ENCODE data around the gene MACROD2.

GRCh38 chr20:14996883-14997672, 1001.8 kb downstream of the MACROD2 start:
- no peak for TF ChIP-seq CTCF (IDR thresholded peaks at IDR 0.05)
- TF ChIP-seq POLR2A (IDR thresholded peaks at IDR 0.05), result no peak
